Breast epithelium (tissue), 3 donors: ENCODE results near the gene SOS2.

Experiments used
- POLR2AphosphoS5 ChIP-seq, 3 donors: sonication (generic); formaldehyde crosslinking; IDR thresholded peaks; one replicate each; pipeline ENCODE4 v1.6.1; 2017; ENCODE audit warnings: antibody characterized with exemption in 3 of 3
- TF ChIP-seq, protein P1 (sequence below), 3 donors: fragments of 450-650 bp; IDR thresholded peaks; one replicate each; pipeline ENCODE4 v1.5.1; 2016 to 2017; ENCODE audit warnings: antibody characterized with exemption in 3 of 3, mild to moderate bottlenecking in 3 of 3, moderate library complexity in 3 of 3

DNA sequence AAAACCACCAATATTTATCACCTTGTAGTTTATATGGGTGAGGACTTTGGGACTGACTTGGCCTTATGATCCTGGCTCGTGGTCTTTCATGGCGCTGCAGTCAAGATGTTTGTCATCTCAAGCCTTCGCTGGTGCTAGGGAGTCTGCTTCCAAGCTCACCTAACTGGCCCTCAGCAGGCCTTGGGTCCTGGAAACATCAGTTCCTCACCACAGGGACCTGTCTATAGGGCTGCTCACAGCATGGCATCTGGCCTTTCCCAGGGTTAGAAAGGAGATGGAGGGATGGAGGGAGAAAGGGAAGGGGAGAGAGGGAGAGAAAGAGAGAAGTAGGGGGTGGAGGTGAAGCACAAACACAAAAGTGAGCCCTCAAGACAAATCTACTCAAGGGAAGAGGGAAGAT, 146.7 kb downstream of the SOS2 start:
- no peak for TF ChIP-seq POLR2AphosphoS5 (IDR thresholded peaks at IDR 0.05)
- TF ChIP-seq, protein P1, sequence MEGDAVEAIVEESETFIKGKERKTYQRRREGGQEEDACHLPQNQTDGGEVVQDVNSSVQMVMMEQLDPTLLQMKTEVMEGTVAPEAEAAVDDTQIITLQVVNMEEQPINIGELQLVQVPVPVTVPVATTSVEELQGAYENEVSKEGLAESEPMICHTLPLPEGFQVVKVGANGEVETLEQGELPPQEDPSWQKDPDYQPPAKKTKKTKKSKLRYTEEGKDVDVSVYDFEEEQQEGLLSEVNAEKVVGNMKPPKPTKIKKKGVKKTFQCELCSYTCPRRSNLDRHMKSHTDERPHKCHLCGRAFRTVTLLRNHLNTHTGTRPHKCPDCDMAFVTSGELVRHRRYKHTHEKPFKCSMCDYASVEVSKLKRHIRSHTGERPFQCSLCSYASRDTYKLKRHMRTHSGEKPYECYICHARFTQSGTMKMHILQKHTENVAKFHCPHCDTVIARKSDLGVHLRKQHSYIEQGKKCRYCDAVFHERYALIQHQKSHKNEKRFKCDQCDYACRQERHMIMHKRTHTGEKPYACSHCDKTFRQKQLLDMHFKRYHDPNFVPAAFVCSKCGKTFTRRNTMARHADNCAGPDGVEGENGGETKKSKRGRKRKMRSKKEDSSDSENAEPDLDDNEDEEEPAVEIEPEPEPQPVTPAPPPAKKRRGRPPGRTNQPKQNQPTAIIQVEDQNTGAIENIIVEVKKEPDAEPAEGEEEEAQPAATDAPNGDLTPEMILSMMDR (IDR thresholded peaks at IDR 0.05): no peak
